IPS-20b (cell line): ENCODE data around the gene RTN4R.

Experiments
- H3K27ac ChIP-seq: one replicate; pipeline ENCODE4 v1.5.1; 2013; ENCODE audit warnings: low read length
- H3K27me3 ChIP-seq: 2 replicates; pipeline ENCODE4 v1.6.1; 2013; ENCODE audit warnings: mild to moderate bottlenecking, low read length, inconsistent platforms; ENCODE audit not compliant: insufficient read depth
- H3K36me3 ChIP-seq: 2 replicates; pipeline ENCODE4 v1.6.1; 2013; ENCODE audit warnings: low read depth, mild to moderate bottlenecking, inconsistent platforms, low read length, moderate library complexity; ENCODE audit not compliant: insufficient read depth
- H3K4me1 ChIP-seq: 2 replicates; pipeline ENCODE4 v1.6.1; 2013; ENCODE audit warnings: mild to moderate bottlenecking, control low read depth, inconsistent platforms, low read length, moderate library complexity; ENCODE audit not compliant: insufficient read depth
- H3K4me3 ChIP-seq: 2 replicates; pipeline ENCODE4 v1.5.1; 2013; ENCODE audit warnings: mild to moderate bottlenecking, low read length, inconsistent platforms
- H3K9ac ChIP-seq: 2 replicates; pipeline ENCODE4 v1.6.1; 2013; ENCODE audit warnings: low read depth, mild to moderate bottlenecking, inconsistent platforms, low read length, moderate library complexity
- H3K9me3 ChIP-seq: 2 replicates; pipeline ENCODE4 v1.6.1; 2013; ENCODE audit warnings: mild to moderate bottlenecking, low read depth, low read length, inconsistent platforms; ENCODE audit not compliant: insufficient read depth

The RTN4R gene

DNA sequence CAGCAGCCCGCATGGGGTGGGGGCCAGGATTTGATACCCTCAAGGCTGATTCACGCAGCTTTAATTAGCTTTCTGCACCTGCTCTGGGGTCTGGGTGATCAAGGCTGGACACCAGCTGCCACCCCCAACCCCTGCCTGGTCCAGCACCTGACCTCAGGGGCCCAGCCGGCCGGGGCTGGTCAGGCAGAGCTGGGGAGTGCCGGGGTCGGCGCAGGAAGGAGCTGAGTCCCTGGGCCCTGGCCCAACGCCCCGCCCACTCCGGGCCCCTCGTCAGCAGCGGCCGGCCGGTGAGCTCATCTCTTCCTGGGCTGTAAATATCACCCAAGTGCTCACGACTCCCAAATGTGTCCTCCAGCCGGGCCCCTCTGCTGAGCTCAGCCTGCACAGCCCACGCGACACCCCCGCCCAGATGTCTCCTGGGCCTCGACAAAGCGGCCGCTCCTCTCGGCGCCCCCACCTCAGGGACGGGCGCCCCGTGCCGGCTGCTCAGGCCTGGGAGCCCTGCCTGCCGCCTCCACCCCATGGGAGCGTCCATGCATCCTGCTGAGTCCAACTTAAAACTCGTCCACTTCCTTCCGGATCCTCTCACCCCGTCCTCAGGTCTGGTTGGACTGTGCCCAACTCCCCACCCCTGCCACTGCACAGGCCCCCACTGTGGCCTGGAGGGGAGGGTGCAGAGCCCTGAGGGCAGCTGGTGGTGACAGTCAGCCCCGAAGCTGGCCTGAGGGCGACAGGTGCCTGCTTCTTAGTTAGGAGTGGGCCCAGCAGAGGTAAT, 29.0 kb downstream of the RTN4R start:
- Histone ChIP-seq H3K27ac (no peak overlapping the region), H3K4me1 (peaks cover 12% of the 10 kb centered on the region; the same call in 1 of the 2 replicates), H3K9me3 (no peaks in the 10 kb centered on the region), H3K9ac (0 out of 2 replicates have a peak overlapping the region, but pooled peaks have one; percentile 67), H3K27me3 (no peaks in the 10 kb centered on the region), H3K4me3 (no peak overlapping the region), H3K36me3 (peaks cover 5% of the 10 kb centered on the region; the same call in 1 of the 2 replicates)

DNA sequence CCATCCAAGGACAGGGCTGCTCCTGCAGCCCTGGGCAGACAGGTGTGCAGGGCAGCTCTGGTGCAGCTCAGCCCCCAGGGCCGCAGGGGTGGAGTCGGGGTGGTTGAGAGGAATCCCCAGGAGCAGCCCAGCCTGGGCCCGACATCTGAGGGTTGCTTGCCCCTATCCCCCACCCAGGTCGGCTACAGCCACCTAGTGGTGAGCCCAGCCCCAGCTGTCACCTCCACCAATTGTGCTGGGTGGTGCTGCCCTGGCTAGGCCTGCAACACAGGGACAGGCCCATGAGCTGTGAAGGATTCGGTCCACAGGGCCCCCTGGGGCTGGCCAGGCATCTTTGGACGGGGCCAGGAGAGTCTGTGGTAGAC, 29.6 kb downstream of the RTN4R start:
- Histone ChIP-seq H3K9me3 (no peaks in the 10 kb centered on the region), H3K27ac (no peak overlapping the region), H3K9ac (no peak overlapping the region), H3K4me3 (no peak overlapping the region), H3K36me3 (peaks cover 5% of the 10 kb centered on the region; the same call in 1 of the 2 replicates), H3K27me3 (no peaks in the 10 kb centered on the region), H3K4me1 (peaks cover 6% of the 10 kb centered on the region; the same call in 1 of the 2 replicates)

DNA sequence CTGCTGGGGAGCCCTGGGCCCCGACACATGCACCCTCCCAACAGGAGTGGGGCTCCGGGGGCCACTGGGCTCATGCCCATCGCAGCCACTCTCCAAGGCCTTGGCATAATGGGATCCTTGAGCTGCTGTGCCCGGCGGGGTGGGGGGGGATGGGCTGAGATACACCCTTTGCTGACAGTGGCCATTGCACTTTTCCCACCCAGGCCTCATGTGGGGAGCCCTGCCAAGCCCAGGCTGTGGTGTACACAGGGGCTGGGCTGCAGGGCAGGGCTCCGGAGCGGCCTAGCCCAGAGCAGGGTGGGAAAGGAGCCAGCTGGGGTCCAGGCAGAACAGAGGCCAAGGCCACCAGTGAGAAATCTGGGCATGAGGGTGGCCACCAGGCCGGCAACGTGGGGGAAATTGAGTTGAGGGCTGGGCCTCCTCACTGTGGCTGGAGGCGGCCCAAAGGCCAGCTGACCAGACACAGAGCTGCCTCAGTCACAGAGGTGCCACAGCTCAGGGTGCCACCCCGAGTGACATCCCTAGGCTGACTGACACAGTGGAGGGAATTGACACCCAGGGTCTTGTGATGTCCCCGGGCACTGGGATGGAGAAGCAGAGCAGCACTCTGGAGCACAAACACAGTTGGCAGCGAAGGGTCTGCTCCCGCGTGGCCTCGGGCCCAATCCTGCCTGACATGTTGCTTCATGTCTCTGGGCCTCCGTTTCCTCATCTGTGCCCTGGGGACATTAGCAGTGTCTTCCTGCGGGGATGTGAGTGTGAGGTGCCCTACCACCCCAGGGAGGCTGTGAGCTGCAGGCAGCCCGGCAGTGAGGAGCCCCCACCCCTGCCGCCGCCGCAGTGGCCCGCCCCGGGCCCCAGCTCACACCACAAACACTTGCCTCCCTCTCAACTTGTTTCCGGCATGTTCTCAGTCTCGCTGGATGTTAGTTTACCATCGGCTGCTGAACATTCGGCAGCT, 30.4 kb downstream of the RTN4R start:
- no peak overlapping the region for H3K4me3 ChIP-seq
- no peak overlapping the region for H3K27ac ChIP-seq
- H3K9ac ChIP-seq, result no peak overlapping the region; the same call in 1 of the 2 replicates
- H3K36me3 ChIP-seq, result peaks cover 5% of the 10 kb centered on the region; the same call in 1 of the 2 replicates
- H3K4me1 ChIP-seq, result peaks cover 3% of the 10 kb centered on the region; the same call in 1 of the 2 replicates
- H3K9me3 ChIP-seq, result no peaks in the 10 kb centered on the region
- no peaks in the 10 kb centered on the region for H3K27me3 ChIP-seq

DNA sequence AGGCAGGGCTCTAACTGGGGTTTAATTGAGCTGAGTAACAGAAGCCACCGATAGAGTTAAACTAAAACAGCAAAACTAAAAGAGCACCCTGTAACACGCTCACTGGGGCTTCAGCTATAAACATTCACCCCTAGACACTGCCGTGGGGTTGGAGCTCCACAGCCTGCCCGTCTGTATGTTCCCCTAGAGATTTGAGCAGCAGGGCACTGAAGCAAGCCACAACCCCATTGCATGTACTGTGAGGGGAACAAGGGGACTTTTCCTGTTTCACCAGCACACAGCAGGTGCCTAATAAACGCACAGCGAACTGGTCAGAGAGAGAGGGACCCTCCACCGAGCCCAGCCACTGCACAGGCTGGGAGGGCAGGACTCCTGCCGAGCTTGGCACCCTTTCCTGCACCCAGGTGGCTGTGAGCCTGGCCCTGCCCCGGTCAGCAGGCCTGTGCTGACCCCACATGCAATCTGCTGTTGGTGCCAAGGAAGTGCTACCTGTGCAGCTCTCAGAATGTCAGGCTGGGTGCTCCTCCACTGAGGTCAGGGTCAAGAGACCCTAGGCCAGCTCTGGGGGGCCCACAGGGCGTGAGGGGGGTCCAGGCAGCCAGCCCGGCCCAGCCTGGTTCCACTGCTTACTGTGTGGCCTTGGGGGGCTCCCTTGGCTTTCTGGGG, 31.9 kb downstream of the RTN4R start:
- Histone ChIP-seq H3K36me3 (peaks cover 3% of the 10 kb centered on the region; the same call in 1 of the 2 replicates), H3K27ac (no peak overlapping the region), H3K27me3 (no peaks in the 10 kb centered on the region), H3K9ac (no peak overlapping the region), H3K9me3 (no peaks in the 10 kb centered on the region), H3K4me3 (no peak overlapping the region), H3K4me1 (peaks cover 3% of the 10 kb centered on the region; the same call in 1 of the 2 replicates)

DNA sequence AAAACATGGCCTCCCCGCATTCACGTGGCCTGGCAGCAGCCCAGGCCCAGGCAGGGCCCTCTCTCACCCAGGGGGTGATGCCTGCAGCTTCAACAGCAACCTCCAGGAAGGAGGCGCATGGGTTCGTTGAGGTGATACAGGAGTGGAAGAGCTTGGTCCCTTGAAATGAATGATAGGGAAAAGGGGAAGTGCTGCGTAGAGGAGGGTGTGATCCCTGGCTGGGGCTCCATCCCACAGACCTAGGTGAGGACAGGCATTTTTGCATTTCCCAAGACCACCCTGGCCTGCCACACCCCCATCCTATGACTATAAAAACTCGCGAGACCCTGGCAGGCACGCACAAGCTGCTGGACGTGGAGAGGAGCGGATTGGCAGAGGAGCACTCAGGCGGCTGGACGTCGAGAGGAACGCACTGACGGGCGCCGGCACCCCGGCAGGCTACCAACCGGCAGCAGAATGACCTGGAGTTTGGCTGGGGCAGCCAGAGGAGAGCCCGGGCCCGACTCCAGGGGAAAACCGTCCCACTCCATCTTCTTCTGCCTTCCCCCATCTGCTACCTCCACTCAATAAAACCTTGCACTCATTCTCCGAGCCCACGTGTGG, 32.6 kb downstream of the RTN4R start:
- Histone ChIP-seq H3K36me3 (no peaks in the 10 kb centered on the region), H3K4me1 (no peaks in the 10 kb centered on the region; the same call in 1 of the 2 replicates), H3K4me3 (no peak overlapping the region), H3K27ac (no peak overlapping the region), H3K9ac (no peak overlapping the region), H3K9me3 (no peaks in the 10 kb centered on the region), H3K27me3 (no peaks in the 10 kb centered on the region)

DNA sequence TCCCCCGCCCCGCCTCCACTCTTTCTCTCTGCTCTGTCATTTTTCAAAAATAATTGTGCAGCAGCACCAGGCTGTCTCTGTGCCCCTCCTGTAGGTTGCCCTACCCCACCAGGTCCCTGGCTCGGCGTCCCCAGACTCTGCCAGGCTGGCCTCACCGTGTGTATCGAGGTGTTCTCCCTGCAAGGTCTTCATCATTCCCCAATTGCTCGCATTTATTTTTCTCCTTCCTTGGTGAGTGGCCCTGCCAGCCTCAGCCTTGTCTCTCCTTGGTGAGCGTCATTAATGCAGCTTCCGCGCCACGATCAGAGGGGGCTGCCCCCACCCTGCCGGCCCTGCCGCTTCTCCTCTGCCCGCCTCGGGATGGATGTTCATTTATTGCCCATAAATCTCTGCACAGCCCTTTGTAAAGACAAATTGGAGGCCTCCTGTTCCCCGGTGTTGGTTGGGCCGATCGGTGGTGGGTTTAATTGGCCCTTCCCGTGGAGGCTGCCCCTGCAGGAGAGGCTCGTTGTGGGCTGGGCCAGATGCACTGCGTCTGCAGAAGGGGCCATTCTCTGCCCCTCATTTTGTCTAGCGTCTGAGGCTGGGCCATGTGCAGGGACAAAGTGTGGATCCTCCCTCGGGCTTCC, 33.2 kb downstream of the RTN4R start:
- Histone ChIP-seq H3K9ac (no peak overlapping the region), H3K36me3 (no peaks in the 10 kb centered on the region), H3K27ac (no peak overlapping the region), H3K27me3 (no peaks in the 10 kb centered on the region), H3K4me1 (no peaks in the 10 kb centered on the region), H3K4me3 (no peak overlapping the region), H3K9me3 (no peaks in the 10 kb centered on the region)

DNA sequence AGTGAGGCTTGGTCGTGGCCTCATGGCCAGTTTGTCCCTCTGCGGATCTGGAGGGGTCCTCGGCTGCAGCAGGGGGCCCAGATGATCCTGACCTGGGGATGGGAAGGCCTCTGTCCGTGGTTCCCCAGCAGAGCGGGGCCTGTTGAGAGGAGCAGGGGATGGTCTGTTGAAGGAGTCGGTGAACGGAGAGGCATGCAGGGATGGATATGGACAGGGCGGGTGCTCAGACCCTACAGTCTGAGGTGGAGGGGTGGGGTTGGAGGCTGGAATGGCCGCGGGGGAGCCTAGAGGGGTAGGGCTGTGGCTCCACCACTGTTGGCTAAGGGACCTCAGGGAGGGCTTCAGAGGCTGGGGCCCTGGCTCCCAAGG, 33.8 kb downstream of the RTN4R start:
- H3K27me3 ChIP-seq, result no peaks in the 10 kb centered on the region
- H3K4me1 ChIP-seq, result no peaks in the 10 kb centered on the region
- no peak overlapping the region for H3K9ac ChIP-seq

DNA sequence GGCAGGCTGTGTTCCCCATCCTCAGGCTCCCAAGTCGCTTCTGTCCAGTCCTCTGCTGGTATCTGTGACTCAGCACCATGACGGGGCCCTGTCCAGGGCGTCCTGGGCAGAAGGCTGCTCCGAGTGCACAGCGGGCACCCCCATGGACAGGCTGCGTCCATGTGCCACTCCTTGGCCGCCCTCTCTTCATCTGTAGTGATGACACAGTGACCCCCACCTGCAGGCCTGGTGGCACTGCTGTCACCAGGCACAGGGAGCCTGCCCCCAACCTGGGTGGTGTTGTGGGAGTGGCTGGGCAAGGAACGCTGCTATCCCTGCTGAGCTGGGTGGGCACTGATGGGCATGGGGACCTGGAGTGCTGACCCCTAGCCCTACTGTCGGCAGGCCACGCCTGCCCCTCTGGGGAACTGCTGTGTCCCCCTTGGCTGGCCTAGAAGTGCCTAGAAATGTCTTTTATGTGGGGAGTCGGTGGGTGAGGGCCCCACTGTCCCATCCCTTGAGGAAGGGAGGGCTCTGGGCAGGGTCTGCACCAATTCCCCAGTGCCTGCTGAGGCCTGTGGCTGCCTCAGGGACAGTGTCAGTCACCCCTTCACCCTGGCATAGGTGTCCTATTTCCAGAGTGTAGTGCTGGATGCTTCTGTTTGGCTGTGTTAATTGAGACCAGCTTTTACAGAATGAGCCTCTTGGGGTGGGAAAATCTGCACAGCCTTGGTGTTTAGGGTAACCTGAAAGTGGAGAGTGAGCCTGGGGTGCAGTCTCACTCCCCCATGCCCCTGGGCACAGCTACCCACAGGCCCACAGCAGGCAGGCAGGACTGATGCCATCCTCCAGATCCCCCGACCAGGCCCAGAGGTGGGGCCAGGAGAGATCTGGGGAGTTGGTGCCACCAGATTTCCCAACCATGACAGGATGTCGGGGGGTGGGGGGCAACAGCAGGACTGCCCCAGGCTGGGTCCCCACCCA, 34.5 kb downstream of the RTN4R start:
- Histone ChIP-seq H3K4me3 (no peak overlapping the region), H3K27ac (no peak overlapping the region), H3K9ac (no peak overlapping the region), H3K36me3 (no peaks in the 10 kb centered on the region), H3K9me3 (no peaks in the 10 kb centered on the region), H3K27me3 (no peaks in the 10 kb centered on the region), H3K4me1 (no peaks in the 10 kb centered on the region)

More for the DNA sequence above, 33.8 kb downstream of the RTN4R start:
- Histone ChIP-seq H3K27ac (no peak overlapping the region), H3K36me3 (no peaks in the 10 kb centered on the region), H3K4me3 (no peak overlapping the region), H3K9me3 (no peaks in the 10 kb centered on the region)

DNA sequence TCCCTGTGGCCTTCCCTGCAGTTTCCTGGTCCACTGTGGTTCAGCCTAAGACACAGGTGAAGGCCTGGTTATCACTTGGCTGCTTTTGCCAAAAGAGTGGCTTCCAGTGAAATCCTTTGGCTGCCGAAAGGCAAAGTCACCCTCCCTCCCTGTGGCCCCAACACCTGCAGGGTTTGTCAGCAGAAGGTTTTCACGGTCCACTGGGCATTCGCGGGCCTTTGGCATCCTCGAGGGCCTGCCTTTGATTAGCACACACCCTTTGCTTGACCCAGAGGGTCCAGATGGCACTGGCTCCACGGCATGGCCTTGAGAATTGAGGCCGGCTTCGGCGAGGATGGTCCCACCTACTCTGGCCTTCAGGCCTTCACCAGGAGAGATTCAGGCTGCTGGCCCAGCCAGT, 35.3 kb downstream of the RTN4R start:
- Histone ChIP-seq H3K36me3 (no peaks in the 10 kb centered on the region), H3K27ac (no peak overlapping the region)

DNA sequence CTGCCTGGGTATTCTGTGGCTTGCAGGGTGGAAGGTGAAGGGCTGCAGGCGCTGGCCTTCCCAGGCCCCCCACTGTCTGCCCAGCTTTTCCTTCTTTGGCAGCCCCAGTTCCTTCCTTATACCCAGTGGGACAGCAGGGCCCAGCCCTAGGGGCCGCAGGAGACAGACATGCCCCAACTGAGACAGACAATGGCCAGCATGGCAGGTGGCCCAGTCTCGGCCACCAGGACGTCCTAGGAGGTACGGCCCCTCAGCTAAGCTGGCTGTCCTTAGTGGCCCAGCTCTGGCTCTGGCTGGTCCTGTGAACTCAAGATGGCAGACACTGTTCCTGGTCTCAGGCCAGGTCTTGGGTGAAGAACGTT, 35.9 kb downstream of the RTN4R start:
- Histone ChIP-seq H3K4me1 (no peaks in the 10 kb centered on the region), H3K9ac (no peak overlapping the region), H3K27ac (no peak overlapping the region), H3K36me3 (no peaks in the 10 kb centered on the region), H3K27me3 (no peaks in the 10 kb centered on the region), H3K9me3 (no peaks in the 10 kb centered on the region), H3K4me3 (no peak overlapping the region)

More for the DNA sequence above, 35.3 kb downstream of the RTN4R start:
- Histone ChIP-seq H3K27me3 (no peaks in the 10 kb centered on the region), H3K9me3 (no peaks in the 10 kb centered on the region), H3K4me1 (no peaks in the 10 kb centered on the region), H3K9ac (no peak overlapping the region), H3K4me3 (no peak overlapping the region)
